Natural killer cell treated with Interleukin-12 subunit alpha and Interleukin-12 subunit beta and Interleukin-15 and Interleukin-18, amount 100 ng/mL, for 72 hours (primary cell): ENCODE measurements around the gene TNRC18. TPM values are rescaled to one million over a fixed set of nuclear protein-coding genes. Genes with fewer than 3 reads are reported as not detected.
"Not testable (repeated sequence)": the region's sequence is repeated elsewhere in the genome, so short reads cannot be mapped to it uniquely, and the experiment has no call there.

ENCODE experiments used
- ATAC-seq, 2 donors: fragments of 150-1000 bp; cut with Tn5 transposase in 1 of 2; sonication (Bioruptor Pico), chemical (Tn5 transposase) in 1 of 2; 2 replicates each; pipeline ENCODE4 v1.10.0; 2021
- DNase-seq: peaks from one replicate; pipeline ENCODE4 v3.0.0; 2022; ENCODE audit warnings: low spot score
- H3K27ac Mint-ChIP-seq, 2 donors: 1 replicate in 1 of 2; 2 replicates in 1 of 2; pipeline ENCODE4 v1.8.0; 2022; ENCODE audit warnings: mixed read lengths in 2 of 2, mild to moderate bottlenecking in 1 of 2, moderate library complexity in 1 of 2
- H3K27me3 Mint-ChIP-seq, 2 donors: 1 replicate in 1 of 2; 2 replicates in 1 of 2; pipeline ENCODE4 v1.8.0; 2022; ENCODE audit warnings: mixed read lengths in 2 of 2
- H3K36me3 Mint-ChIP-seq: one replicate; pipeline ENCODE4 v1.8.0; 2022; ENCODE audit warnings: mixed read lengths
- H3K4me1 Mint-ChIP-seq, 2 donors: 1 replicate in 1 of 2; 2 replicates in 1 of 2; pipeline ENCODE4 v1.8.0; 2022; ENCODE audit warnings: low read depth in 2 of 2, mixed read lengths in 2 of 2, mild to moderate bottlenecking in 1 of 2
- H3K4me3 Mint-ChIP-seq: one replicate; pipeline ENCODE4 v1.8.0; 2022; ENCODE audit warnings: mixed read lengths
- H3K9me3 Mint-ChIP-seq: 2 replicates; pipeline ENCODE4 v1.8.0; 2022; ENCODE audit warnings: mixed read lengths
- total RNA-seq, 2 donors: library from RNA; stranded (reverse); gene quantifications; one replicate each; pipeline ENCODE4 v1.2.3, GENCODE V29; 2022

Gene TNRC18
- total RNA-seq, 2 donors from 2014 or later, result 81.2 to 87.6 TPM

DNA sequence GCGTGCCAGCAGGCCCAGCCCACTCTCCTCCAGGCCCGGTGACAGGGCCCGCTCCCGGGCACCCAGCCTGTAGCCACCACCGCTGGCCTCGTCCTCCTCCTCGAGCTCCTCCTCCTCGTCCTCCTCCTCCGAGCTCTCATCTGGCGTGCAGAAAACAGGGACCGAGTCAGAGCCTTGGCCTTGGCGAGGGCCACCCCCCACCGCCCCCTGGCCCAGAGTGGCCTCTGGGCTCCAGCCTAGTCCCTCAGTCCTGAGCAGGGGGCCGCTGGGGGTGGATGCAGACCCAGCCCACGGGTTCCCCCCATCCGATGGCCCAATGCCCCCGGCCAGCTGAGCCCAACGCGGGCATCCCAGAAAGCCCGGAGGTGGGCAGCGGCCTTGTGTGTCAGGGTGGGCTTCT is 78.0 kb downstream of the TNRC18 start:
- peaks cover 0 to 10% of the 10 kb centered on the region in 2 donors for H3K4me1 Mint-ChIP-seq
- peaks cover 9% of the 10 kb centered on the region for H3K36me3 Mint-ChIP-seq
- H3K4me3 Mint-ChIP-seq, result no peak overlapping the region
- H3K27ac Mint-ChIP-seq, result no peak overlapping the region
- H3K27me3 Mint-ChIP-seq, result no peaks in the 10 kb centered on the region
- no peaks in the 10 kb centered on the region for H3K9me3 Mint-ChIP-seq
- DNase-seq (no peak), ATAC-seq (no peak)

GRCh38 chr7:5345171-5345570 is 78.5 kb downstream of the TNRC18 start:
- Mint-ChIP-seq H3K9me3 (no peaks in the 10 kb centered on the region), H3K27me3 (no peaks in the 10 kb centered on the region), H3K27ac (no peak overlapping the region), H3K36me3 (peaks cover 12% of the 10 kb centered on the region), H3K4me1 (peaks cover 4 to 11% of the 10 kb centered on the region in 2 donors), H3K4me3 (no peak overlapping the region)
- DNase-seq (no peak), ATAC-seq (peak in 1 of 2 donors; percentile 5)

DNA sequence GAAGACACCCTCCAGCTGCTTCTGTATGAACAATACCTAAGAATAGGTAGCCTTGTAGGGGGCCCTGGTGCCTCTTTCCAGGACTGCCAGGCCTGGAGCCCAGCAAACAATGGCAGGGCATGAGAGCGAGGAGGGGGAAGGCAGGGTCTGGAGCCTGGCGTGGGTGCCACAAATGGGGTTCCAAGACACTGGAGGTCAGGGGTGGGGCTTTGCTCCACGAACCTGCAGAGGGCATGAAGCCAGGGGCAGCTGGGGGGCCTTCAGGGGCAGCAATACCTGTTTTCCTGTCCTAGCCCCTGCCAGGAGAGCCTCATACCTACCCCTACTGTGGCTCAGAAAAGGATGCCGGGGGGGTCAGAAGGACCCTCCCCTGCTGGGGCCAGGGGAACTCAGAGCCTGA is 79.3 kb downstream of the TNRC18 start:
- H3K36me3 Mint-ChIP-seq, result peaks cover 17% of the 10 kb centered on the region
- DNase-seq (no peak), ATAC-seq (no peak)
- no peak overlapping the region for H3K27ac Mint-ChIP-seq
- H3K4me1 Mint-ChIP-seq, result peaks cover 8 to 15% of the 10 kb centered on the region in 2 donors
- H3K27me3 Mint-ChIP-seq, result no peaks in the 10 kb centered on the region
- H3K9me3 Mint-ChIP-seq, result no peaks in the 10 kb centered on the region
- H3K4me3 Mint-ChIP-seq, result no peak overlapping the region

DNA sequence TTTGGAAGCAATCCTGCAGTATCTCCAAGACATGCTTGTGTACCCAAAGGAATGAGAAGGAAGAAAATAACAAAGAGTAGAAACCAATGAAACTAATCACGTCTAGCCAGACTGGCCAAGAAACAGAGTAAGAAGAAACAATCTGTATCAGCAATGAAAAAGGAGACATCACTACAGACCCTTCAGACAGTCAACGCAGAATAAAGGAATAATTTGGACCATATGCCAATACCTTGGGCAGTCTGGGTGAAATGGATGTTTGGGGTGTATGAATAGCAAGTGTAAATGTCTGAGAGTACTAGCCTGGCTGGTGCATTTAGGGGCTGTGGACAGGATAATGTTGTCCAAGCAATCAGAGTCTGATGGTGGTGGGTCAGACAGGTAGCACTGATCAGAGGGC is 79.8 kb downstream of the TNRC18 start:
- Mint-ChIP-seq H3K36me3 (peaks cover 17% of the 10 kb centered on the region), H3K4me1 (peaks cover 8 to 15% of the 10 kb centered on the region in 2 donors), H3K27me3 (no peaks in the 10 kb centered on the region), H3K9me3 (no peaks in the 10 kb centered on the region), H3K27ac (no peak overlapping the region), H3K4me3 (no peak overlapping the region)
- ATAC-seq (no peak), DNase-seq (no peak)

GRCh38 chr7:5342631-5343030 is 81.0 kb downstream of the TNRC18 start:
- Mint-ChIP-seq H3K27ac (no peak overlapping the region), H3K4me1 (peaks cover 8 to 9% of the 10 kb centered on the region in 2 donors), H3K27me3 (no peaks in the 10 kb centered on the region), H3K9me3 (no peaks in the 10 kb centered on the region), H3K4me3 (no peak overlapping the region), H3K36me3 (peaks cover 17% of the 10 kb centered on the region)
- ATAC-seq (no peak), DNase-seq (no peak)

GRCh38 chr7:5339955-5340354 is 83.7 kb downstream of the TNRC18 start:
- peaks cover 3% of the 10 kb centered on the region for H3K9me3 Mint-ChIP-seq
- H3K27me3 Mint-ChIP-seq, result no peaks in the 10 kb centered on the region
- no peak for ATAC-seq

GRCh38 chr7:5337047-5337446 is 86.6 kb downstream of the TNRC18 start:
- no peaks in the 10 kb centered on the region for H3K27me3 Mint-ChIP-seq
- H3K4me3 Mint-ChIP-seq, result no peak overlapping the region
- H3K4me1 Mint-ChIP-seq, result peaks cover 14 to 16% of the 10 kb centered on the region in 2 donors
- peaks cover 3% of the 10 kb centered on the region for H3K9me3 Mint-ChIP-seq
- DNase-seq, result no peak
- no peak overlapping the region for H3K27ac Mint-ChIP-seq
- peaks cover 26% of the 10 kb centered on the region for H3K36me3 Mint-ChIP-seq
- ATAC-seq, result no peak

More at GRCh38 chr7:5339955-5340354, 83.7 kb downstream of the TNRC18 start:
- H3K36me3 Mint-ChIP-seq, result peaks cover 35% of the 10 kb centered on the region
- H3K4me3 Mint-ChIP-seq, result no peak overlapping the region
- peak overlapping the region in 1 of 2 donors; percentile 77 for H3K27ac Mint-ChIP-seq
- no peak for DNase-seq
- H3K4me1 Mint-ChIP-seq, result peaks cover 8 to 9% of the 10 kb centered on the region in 2 donors

- peaks cover 18 to 20% of the 10 kb centered on the region in 2 donors for H3K4me1 Mint-ChIP-seq
- DNase-seq (no peak), ATAC-seq (no peak)
- H3K4me3 Mint-ChIP-seq, result no peak overlapping the region
- H3K27me3 Mint-ChIP-seq, result no peaks in the 10 kb centered on the region
- H3K9me3 Mint-ChIP-seq, result peaks cover 3% of the 10 kb centered on the region
- H3K27ac Mint-ChIP-seq, result no peak overlapping the region
- peaks cover 18% of the 10 kb centered on the region for H3K36me3 Mint-ChIP-seq
Measured at GRCh38 chr7:5334671-5335070, 89.0 kb downstream of the TNRC18 start.

DNA sequence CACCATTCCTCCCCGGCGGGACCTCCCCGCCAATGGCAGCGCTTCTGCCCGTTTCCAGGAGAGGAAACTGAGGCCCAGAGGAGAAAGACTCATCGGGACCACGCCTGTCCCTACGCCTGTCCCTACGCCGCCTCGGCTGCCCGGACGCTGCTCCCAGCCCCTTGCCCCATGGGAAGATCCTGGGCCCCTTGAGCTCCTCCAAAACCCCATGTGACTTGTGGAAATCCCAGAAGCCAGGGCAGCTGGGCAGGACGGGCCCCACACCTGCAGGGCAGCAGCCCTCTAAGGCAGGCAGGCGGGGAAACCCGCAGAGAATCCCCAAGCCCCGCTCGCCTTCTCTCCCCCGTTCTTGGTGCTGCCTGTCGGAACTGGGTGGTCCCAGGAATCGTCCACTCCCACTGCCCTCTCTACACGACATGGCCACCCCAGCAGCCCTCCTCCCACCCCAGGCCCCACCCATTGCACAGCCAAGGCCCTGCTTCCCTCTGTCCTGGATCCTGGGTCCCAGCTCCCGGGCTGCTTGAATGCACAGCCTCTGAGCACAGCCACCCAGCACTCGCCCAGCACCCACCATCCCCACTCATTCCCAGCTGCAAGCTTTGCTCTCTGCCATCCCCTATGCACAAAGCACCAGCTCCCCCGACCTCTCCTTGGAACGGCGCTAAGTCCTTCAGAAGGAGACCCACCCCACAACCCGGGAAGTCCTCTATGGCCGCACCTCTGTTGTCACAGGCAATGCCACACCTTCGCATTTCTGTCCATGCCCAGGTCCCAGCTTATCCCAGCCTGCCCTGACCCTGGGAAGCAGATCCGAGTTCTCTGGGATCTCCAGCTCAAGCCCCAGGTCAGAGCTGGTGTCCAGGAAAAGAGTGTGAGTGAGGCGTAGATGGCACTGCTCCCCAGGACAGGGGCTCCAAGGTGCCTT is 90.3 kb downstream of the TNRC18 start:
- ATAC-seq (no peak), DNase-seq (no peak)
- Mint-ChIP-seq H3K27me3 (no peaks in the 10 kb centered on the region), H3K4me3 (no peak overlapping the region), H3K9me3 (peaks cover 3% of the 10 kb centered on the region), H3K4me1 (peaks cover 18 to 20% of the 10 kb centered on the region in 2 donors), H3K27ac (no peak overlapping the region), H3K36me3 (peaks cover 18% of the 10 kb centered on the region)

GRCh38 chr7:5332579-5332978 is 91.1 kb downstream of the TNRC18 start:
- ATAC-seq (no peak), DNase-seq (no peak)
- Mint-ChIP-seq H3K4me3 (no peak overlapping the region), H3K36me3 (peaks cover 18% of the 10 kb centered on the region), H3K4me1 (peaks cover 18 to 20% of the 10 kb centered on the region in 2 donors), H3K27me3 (no peaks in the 10 kb centered on the region), H3K27ac (no peak overlapping the region), H3K9me3 (peaks cover 3% of the 10 kb centered on the region)

- Mint-ChIP-seq H3K27ac (no peak overlapping the region), H3K4me3 (no peak overlapping the region), H3K27me3 (no peaks in the 10 kb centered on the region), H3K36me3 (no peaks in the 10 kb centered on the region), H3K4me1 (peaks cover 24 to 25% of the 10 kb centered on the region in 2 donors), H3K9me3 (no peaks in the 10 kb centered on the region)
- ATAC-seq (no peak), DNase-seq (no peak)
Measured at GRCh38 chr7:5330288-5330687, 93.3 kb downstream of the TNRC18 start.

DNA sequence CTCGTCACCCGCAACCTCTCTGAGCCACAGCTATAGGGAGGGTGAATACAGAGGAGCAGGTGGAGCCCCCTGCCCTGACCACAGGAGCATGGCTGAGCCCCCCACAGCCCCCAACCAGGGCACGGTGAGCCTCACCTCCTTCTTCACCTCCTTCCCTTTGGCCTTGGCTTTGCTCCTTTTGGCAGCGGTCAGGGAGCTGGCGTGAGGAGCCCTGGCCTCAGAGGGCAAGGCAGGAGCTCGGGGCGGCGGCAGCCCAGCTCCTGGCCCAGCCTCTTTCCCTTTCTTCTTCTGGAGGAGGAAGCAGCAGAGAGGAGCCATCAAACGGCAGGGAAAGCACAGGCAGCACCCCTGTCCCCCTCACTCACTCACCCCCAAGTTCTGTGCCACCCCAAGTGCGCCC is 98.7 kb downstream of the TNRC18 start:
- ATAC-seq (no peak), DNase-seq (no peak)
- Mint-ChIP-seq H3K4me1 (peaks cover 7 to 8% of the 10 kb centered on the region in 2 donors), H3K27me3 (no peaks in the 10 kb centered on the region), H3K4me3 (no peak overlapping the region), H3K27ac (no peak overlapping the region), H3K9me3 (no peaks in the 10 kb centered on the region), H3K36me3 (peaks cover 2% of the 10 kb centered on the region)

DNA sequence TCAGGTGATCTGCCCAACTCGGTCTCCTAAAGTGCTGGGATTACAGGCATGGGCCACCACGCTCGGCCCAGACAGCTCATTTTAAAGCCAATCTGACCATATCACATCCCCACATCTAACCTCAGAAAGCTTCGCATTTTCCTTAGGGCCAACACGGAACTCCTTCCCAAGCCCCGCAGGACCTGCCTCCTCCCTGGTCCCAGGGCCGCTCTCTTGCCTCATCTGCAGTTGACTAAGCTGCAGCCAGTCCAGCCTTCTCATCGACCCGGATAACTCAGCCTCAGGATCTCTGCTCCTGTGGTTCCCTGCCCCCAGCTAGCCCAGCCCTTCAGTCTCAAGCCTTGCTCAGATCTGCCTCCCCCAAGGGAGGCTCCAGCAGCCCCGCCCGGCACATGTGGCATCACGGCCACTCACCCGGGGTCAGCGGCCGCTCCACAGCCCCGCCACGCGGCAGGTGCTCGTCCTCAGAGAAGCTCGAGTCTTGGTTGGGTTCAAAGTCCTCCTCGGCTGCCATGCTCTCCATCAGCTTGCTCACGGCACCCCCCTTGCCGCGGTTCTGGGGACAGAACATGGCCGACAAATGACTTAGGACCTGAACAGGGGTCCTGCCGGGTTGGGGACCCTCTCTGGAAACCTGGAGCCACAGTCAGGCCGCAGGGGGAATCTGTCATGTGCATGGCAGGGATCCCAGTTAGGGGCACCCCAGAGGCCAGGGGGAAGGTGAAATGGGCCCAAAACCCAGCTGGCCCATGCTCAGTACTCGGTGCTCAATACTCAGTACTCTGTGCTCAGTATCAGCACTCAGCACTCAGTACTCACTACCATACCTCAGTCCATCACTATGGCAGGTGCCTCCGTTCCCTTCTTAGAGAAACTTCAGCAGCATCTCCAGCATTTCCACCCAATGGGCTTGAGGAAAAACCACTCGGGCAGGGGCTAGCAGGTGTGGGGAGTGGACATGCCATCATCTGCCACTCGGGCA is 99.5 kb downstream of the TNRC18 start:
- not testable (repeated sequence) for ATAC-seq, H3K4me1 Mint-ChIP-seq, H3K27ac Mint-ChIP-seq, H3K27me3 Mint-ChIP-seq, DNase-seq, H3K9me3 Mint-ChIP-seq, H3K4me3 Mint-ChIP-seq
- H3K36me3 Mint-ChIP-seq, result peaks cover 10% of the 10 kb centered on the region
